ENCODE results near the gene FADS2. TPM values are rescaled to one million over a fixed set of nuclear protein-coding genes. Genes with fewer than 3 reads are reported as not detected.

FADS2 gene
- total RNA-seq, 1 donor from 2014 or later, result 46.2 TPM

Other genes starting within 250 kb of the FADS2 start
- 1.4 TPM for gene SYT7, start 247.2 kb upstream of the FADS2 start, total RNA-seq (ENCODE audit: insufficient read depth, low replicate concordance)
- 1.4 TPM for gene DAGLA, start 147.9 kb upstream of the FADS2 start, total RNA-seq (ENCODE audit: insufficient read depth, low replicate concordance)
- gene MYRF, start 75.7 kb upstream of the FADS2 start, total RNA-seq (ENCODE audit: insufficient read depth, low replicate concordance), result 14.2 TPM
- 54.7 TPM for gene TMEM258, start 35.7 kb upstream of the FADS2 start, total RNA-seq (ENCODE audit: insufficient read depth, low replicate concordance)
- 2.6 TPM for gene FEN1, start 35.4 kb upstream of the FADS2 start, total RNA-seq (ENCODE audit: insufficient read depth, low replicate concordance)
- 33.0 TPM for gene FADS1, start 11.3 kb upstream of the FADS2 start, total RNA-seq (ENCODE audit: insufficient read depth, low replicate concordance)
- 32.0 TPM for gene FADS3, start 63.2 kb downstream of the FADS2 start, total RNA-seq (ENCODE audit: insufficient read depth, low replicate concordance)
- 10.1 TPM for gene RAB3IL1, start 89.3 kb downstream of the FADS2 start, total RNA-seq (ENCODE audit: insufficient read depth, low replicate concordance)
- 7.5 TPM for gene BEST1, start 122.1 kb downstream of the FADS2 start, total RNA-seq (ENCODE audit: insufficient read depth, low replicate concordance)
- 516 TPM for gene FTH1, start 139.3 kb downstream of the FADS2 start, total RNA-seq (ENCODE audit: insufficient read depth, low replicate concordance)